Renal cortex interstitium (tissue), 11 donors: ENCODE data around the gene ODAD4. TPM values are rescaled to one million over a fixed set of nuclear protein-coding genes. Genes with fewer than 3 reads are reported as not detected.
"Not testable (repeated sequence)": the region's sequence is repeated elsewhere in the genome, so short reads cannot be mapped to it uniquely, and the experiment has no call there.

Experiments
- DNase-seq, 11 donors: peaks; one replicate each; pipeline ENCODE4 v3.0.0-alpha.2; 2013; ENCODE audit warnings: low read depth in 9 of 11, low spot score in 4 of 11; ENCODE audit errors: extremely low read depth in 1 of 11
- polyA plus RNA-seq, 3 donors: library from polyadenylated mRNA; unstranded; fragments of 120-200 nt; gene quantifications; one replicate each; pipeline ENCODE4 v1.2.1, GENCODE V29; 2013; ENCODE audit not compliant: insufficient read length in 3 of 3

Gene ODAD4
- polyA plus RNA-seq, 3 donors: 5.6 to 9.1 (median 8.4) TPM

DNA sequence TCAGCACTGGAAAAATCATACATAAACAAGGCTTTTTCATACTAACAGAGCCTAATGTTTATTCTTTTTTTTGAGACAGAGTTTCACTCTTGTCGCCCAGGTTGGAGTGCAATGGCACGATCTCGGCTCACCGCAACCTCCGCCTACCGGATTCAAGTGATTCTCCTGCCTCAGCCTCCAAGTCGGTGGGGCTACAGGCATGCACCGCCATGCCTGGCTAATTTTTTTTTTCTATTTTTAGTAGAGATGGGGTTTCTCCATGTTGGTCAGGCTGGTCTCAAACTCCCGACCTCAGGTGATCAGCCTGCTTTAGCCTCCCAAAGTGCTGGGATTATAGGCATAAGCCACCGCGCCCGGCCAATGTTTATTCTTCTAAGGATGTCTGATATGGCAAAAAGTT, 83.3 kb downstream of the ODAD4 start:
- not testable (repeated sequence) for DNase-seq

Other genes starting within 250 kb of the ODAD4 start
- 100 to 1,000 TPM; 706 to 791 (median 745) TPM for gene EIF1, start 241.7 kb upstream of the ODAD4 start, polyA plus RNA-seq
- not detected for gene GAST, start 218.3 kb upstream of the ODAD4 start, polyA plus RNA-seq
- 1 to 10 TPM in 1 of 3 donors, under 1 TPM in 2; 0.90 to 1.2 (median 0.90) TPM for gene HAP1, start 196.0 kb upstream of the ODAD4 start, polyA plus RNA-seq
- gene JUP, start 143.9 kb upstream of the ODAD4 start, polyA plus RNA-seq: 100 to 1,000 TPM; 169 to 222 (median 221) TPM
- gene P3H4, start 118.7 kb upstream of the ODAD4 start, polyA plus RNA-seq: 10 to 100 TPM; 31.4 to 47.4 (median 40.1) TPM
- 100 to 1,000 TPM; 133 to 178 (median 165) TPM for gene FKBP10, start 117.6 kb upstream of the ODAD4 start, polyA plus RNA-seq
- gene NT5C3B, start 94.4 kb upstream of the ODAD4 start, polyA plus RNA-seq: 10 to 100 TPM; 79.5 to 95.7 (median 89.9) TPM
- under 1 TPM; 0.16 to 0.33 (median 0.26) TPM for gene KLHL10, start 92.8 kb upstream of the ODAD4 start, polyA plus RNA-seq
- 1 to 10 TPM; 9.0 to 9.8 (median 9.7) TPM for gene KLHL11, start 65.2 kb upstream of the ODAD4 start, polyA plus RNA-seq
- 10 to 100 TPM; 87.1 to 95.2 (median 88.7) TPM for gene ACLY, start 11.7 kb upstream of the ODAD4 start, polyA plus RNA-seq
- gene CNP, start 36.2 kb downstream of the ODAD4 start, polyA plus RNA-seq: 10 to 100 TPM; 56.5 to 84.0 (median 68.4) TPM
- 100 to 1,000 TPM; 153 to 162 (median 154) TPM for gene DNAJC7, start 86.8 kb downstream of the ODAD4 start, polyA plus RNA-seq
- gene NKIRAS2, start 89.5 kb downstream of the ODAD4 start, polyA plus RNA-seq: 10 to 100 TPM; 48.9 to 58.2 (median 49.8) TPM
- gene C17orf113, start 120.0 kb downstream of the ODAD4 start, polyA plus RNA-seq: 1 to 10 TPM; 3.4 to 6.4 (median 4.6) TPM
- 1 to 10 TPM; 8.7 TPM for gene ZNF385C, start 167.9 kb downstream of the ODAD4 start, polyA plus RNA-seq
- 10 to 100 TPM in 1 of 3 donors, 1 to 10 TPM in 2; 7.1 to 13.3 (median 7.1) TPM for gene DHX58, start 182.1 kb downstream of the ODAD4 start, polyA plus RNA-seq
- gene KAT2A, start 190.8 kb downstream of the ODAD4 start, polyA plus RNA-seq: 10 to 100 TPM; 57.5 to 81.7 (median 70.9) TPM
- under 1 TPM; 0.12 to 0.46 (median 0.30) TPM for gene HSPB9, start 192.2 kb downstream of the ODAD4 start, polyA plus RNA-seq
- gene RAB5C, start 224.4 kb downstream of the ODAD4 start, polyA plus RNA-seq: 100 to 1,000 TPM; 118 to 151 (median 148) TPM